ENCODE measurements around the gene CSH2.
"Not testable (repeated sequence)": the region's sequence is repeated elsewhere in the genome, so short reads cannot be mapped to it uniquely, and the experiment has no call there.

The CSH2 gene

DNA sequence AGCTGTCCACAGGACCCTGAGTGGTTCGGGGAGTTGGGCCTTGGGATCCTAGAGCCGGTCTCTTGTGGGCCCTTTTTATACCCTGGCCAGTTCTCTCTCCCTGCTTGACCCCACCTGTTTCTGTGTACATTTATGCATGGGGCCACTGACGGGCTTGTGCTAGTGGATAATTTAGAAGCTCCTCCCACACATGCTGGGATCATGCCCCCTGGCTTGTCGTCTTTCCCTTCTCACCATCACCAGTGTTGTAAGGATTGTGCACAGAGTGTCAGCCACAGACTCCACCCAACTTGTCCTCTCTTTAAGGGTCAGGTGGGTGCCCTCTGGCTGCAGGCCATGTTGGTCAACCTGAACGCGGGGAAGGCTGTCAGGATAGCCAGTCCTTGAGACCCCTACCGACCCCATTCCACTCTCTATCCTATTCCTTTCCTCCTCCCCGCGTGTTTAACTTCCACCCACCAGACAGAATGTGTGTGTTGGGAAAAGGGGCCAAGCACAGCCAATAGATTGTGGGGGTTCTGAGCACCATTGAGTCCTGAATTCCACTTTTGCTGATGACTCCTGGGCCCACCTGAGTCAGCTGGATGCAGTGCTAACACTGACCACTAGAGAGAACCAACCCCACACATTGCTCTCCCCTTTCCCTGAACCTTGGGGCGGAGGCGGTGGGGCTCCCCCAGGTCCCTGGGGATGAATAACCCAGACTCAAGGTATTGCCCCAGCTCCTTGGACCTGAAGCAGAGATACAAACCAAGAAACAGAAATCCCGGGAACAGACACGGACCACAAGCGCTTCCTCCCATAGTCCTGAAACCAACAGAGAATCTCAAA is 23.3 kb upstream of the CSH2 start, which contains the start of gene CSH1:
Gene CSH1 (minus strand): TSS at position 51 of the 831 bp plus-strand sequence. CDS start 63 bp downstream, outside the sequence.
- DNase-seq = not testable (repeated sequence)

DNA sequence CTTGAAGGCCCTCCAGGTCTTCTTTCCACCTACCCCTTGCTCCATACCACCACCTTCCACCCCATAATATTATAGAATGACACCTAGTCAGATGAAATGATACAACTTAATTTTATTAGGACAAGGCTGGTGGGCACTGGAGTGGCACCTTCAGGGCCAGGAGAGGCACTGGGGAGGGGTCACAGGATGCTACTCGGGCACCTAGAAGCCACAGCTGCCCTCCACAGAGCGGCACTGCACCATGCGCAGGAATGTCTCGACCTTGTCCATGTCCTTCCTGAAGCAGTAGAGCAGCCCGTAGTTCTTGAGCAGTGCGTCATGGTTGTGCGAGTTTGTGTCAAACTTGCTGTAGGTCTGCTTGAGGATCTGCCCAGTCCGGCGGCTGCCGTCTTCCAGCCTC is 21.3 kb upstream of the CSH2 start:
- DNase-seq = not testable (repeated sequence)

DNA sequence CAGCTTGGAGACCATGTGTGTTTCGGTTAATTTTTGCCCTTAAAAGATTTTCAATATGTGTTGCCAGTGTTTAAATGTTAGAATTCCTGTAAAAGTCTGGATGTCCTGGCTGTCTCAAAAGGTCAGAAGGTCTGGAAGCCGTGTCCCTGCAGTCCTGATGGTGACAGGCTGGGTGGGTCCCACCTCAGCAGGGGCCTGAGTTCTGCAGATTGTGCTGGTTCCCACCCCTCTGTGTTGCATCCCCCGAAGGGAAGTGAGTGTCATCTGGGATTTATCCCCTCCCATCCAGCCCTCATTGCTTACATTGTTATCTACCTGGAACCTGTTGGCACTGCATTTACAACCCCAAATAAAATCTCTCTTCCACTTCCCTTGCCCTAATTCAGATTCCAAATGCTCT is 20.5 kb upstream of the CSH2 start:
- not testable (repeated sequence) for DNase-seq

DNA sequence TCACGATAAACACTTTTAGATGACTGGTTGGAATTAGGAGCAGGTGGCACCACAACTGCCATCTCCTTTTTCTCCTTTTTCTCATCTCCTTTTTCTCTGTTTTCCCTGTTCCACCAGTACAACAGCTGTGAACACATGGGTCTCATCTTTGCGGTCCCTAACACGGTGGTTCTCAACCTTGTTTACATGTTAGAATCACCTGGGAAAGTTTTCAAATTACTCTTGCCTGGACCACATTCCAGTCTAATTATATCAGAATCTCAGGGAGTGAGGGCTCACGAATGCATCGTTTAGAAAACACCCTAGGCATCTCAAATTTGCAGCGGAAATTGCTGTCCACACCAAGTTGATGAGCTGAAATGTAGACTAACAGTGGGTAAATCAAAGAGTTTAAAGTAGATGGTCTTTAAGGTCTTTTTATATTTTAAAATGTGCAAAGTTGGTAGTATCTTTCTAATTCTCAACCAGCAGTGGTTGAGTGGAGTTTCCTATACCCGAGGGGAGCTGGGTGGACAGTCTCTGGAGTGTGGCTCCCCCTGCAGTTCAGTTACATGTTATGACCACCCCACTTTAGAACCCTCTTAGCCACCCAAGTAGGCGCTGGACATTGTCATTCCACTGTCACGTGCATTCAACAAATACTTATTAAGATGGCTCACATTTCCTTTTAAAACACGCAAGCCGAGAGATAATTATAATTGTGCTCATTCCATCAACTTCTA is 19.0 kb upstream of the CSH2 start:
- not testable (repeated sequence) for DNase-seq

DNA sequence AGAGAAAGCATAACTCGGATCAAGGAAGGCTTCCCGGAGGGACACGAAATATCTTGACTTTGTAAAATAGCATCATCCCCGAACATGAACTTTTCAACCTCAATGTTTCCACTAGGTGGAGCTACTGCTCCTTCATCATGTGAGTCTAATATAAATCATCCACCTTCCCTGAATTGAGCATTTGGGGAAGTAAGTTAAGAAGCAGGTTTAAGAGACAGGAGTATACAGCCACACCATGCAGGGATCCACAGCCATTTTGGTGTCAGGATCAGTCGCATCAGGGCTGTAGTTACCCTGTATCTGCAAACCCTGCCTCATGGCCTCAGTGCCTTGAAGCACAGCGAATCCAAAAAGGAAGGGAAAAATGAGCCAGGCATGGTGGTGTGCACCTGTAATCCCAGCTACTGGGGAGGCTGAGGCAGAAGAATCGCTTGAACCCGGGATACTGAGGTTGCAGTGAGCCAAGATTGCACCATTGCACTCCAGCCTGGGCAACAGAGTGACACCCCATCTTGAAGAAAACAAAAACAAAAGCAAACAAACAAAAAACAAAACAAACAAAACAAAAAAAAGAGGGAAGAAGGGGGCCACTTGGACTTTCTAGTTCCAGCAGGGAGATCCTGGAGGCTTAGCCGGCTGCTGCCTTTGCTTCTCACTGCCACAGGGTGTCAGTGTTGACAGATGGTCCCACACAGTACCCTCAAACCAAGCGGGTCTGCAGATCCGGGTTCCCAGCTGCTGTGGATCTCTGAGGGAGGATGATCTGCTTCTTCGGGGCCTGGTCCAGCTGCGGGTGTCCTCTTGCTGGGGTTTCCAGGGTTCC is 15.8 kb upstream of the CSH2 start:
- not testable (repeated sequence) for DNase-seq

DNA sequence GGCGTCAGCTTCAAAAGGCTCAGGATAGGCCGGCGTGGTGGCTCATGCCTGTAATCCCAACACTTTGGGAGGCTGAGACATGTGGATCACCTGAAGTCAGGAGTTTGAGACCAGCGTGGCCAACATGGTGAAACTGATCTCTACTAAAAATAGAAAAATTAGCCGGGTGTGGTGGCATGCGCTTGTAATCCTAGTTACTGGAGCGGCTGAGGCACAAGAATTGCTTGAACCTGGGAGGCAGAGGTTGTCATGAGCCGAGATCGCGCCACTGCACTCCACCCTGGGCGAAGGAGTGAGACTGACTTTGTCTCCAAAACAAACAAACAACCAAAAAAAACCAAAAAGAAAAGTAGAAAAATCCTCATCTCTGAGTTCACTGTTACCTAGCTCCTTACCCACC is 11.6 kb upstream of the CSH2 start:
- DNase-seq = not testable (repeated sequence)

DNA sequence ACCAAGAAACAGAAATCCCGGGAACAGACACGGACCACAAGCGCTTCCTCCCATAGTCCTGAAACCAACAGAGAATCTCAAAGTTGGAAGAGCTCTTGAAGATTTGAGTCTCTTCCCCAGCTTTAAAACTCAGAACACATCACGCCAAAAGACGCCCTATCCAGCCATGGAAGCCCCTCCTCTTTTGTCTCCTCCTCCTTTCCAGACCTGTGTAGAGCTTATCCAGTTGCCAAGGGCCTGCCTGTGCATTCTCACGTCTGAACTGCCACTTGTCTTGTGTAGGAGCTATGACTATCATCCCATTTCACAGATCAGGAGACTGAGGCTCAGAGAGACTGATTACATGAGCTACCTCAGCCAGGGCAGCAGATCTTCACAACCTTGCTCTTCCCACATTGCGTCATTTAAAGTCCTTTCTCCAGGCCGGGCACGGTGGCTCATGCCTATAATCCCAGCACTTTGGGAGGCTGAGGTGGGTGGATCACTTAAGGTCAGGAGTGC is 9.2 kb upstream of the CSH2 start:
- DNase-seq = not testable (repeated sequence)

DNA sequence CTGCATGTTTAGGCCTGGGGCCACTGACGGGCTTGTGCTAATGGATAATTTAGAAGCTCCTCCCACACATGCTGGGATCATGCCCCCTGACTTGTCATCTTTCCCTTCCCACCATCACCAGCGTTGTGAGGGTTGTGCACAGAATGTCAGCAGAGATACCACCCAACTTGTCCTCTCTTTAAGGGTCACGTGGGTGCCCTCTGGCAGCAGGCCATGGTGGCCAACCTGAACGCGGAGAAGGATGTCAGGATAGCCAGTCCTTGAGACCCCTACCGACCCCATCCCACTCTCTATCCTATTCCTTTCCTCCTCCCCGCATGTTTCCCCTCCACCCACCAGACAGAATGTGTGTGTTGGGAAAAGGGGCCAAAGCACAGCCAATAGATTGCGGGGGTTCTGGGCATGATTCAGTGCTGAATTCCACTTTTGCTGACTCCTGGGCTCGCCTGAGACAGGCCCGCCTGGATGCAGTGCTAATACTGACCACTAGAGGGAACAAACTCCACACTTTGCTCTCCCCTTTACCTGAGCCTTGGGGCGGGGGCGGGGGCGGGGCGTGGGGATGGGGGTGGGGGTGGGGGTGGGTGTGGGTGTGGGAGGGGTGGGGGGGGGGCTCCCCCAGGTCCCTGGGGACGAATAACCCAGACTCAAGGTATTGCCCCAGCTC is 8.6 kb upstream of the CSH2 start, which contains the start of gene GH2:
Gene GH2 (minus strand): TSS at position 10 of the 667 bp plus-strand sequence. CDS start 143 bp downstream, outside the sequence.
- peak; percentile 29 for DNase-seq

DNA sequence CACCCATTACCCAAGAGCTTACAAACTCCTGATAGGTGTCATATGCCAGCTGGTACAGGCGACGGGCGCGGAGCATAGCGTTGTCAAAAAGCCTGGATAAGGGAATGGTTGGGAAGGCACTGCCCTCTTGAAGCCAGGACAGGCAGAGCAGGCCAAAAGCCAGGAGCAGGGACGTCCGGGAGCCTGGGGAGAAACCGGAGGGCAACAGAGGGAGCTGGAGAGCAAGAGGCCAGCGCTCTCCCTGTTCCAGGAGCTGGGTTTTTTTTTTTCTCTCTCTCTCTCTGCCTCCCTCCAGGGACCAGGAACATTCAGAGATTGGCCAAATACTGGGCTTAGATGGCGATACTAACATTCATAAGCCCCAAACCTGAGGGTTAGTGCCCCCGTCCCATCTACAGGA is 7.9 kb upstream of the CSH2 start:
- DNase-seq = not testable (repeated sequence)

DNA sequence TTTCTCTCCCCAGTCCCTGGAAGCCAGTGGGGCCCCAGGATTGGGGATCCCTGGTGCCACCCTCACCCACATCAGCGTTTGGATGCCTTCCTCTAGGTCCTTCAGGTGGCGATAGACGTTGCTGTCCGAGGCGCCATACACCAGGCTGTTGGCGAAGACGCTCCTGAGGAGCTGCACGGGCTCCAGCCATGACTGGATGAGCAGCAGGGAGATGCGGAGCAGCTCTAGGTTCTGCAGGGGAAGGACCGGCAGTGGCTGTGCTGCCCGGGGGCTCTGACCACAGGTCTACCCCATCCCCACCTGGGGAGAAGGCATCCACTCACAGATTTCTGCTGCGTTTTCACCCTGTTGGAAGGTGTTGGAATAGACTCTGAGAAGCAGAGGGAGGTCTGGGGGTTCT is 7.2 kb upstream of the CSH2 start:
- no peak for DNase-seq

DNA sequence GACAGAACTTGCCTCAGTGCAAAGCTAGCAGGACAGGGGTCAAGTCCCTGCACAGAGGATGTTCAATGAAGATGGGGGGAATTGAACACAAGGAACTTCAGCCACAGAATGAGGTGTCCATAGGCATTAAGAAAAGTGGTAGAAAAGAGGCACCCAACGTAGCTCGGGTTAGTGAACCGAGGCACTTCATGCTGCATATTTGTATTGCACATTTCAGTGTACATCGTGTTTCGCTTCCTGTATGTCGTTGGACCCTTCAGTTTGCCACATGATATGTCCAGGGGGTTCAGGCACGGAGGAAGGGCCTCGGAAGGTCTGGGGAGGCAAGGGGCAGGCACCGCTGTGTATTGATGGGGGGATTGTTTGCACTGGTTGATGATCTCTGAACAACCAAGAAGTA is 4.9 kb upstream of the CSH2 start:
- DNase-seq = not testable (repeated sequence)

DNA sequence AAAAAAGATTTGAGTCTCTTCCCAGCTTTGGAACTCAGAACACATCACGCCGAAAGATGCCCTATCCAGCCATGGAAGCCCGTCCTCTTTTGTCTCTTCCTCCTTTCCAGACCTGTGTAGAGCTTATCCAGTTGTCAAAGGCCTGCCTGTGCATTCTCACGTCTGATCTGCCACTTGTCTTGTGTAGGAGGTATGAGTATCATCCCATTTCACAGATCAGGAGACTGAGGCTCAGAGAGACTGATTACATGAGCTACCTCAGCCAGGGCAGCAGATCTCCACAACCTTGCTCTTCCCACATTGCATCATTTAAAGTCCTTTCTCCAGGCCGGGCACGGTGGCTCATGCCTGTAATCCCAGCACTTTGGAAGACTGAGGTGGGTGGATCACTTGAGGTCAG is 1.2 kb upstream of the CSH2 start:
- not testable (repeated sequence) for DNase-seq

DNA sequence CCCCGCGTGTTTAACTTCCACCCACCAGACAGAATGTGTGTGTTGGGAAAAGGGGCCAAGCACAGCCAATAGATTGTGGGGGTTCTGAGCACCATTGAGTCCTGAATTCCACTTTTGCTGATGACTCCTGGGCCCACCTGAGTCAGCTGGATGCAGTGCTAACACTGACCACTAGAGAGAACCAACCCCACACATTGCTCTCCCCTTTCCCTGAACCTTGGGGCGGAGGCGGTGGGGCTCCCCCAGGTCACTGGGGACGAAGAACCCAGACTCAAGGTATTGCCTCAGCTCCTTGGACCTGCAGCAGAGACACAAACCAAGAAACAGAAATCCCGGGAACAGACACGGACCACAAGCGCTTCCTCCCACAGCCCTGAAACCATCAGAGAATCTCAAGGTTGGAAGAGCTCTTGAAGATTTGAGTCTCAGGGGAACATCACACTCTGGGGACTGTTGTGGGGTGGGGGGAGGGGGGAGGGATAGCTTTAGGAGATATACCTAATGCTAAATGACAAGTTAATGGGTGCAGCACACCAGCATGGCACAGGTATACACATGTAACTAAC is 667 bp upstream of the CSH2 start:
- DNase-seq = not testable (repeated sequence)

DNA sequence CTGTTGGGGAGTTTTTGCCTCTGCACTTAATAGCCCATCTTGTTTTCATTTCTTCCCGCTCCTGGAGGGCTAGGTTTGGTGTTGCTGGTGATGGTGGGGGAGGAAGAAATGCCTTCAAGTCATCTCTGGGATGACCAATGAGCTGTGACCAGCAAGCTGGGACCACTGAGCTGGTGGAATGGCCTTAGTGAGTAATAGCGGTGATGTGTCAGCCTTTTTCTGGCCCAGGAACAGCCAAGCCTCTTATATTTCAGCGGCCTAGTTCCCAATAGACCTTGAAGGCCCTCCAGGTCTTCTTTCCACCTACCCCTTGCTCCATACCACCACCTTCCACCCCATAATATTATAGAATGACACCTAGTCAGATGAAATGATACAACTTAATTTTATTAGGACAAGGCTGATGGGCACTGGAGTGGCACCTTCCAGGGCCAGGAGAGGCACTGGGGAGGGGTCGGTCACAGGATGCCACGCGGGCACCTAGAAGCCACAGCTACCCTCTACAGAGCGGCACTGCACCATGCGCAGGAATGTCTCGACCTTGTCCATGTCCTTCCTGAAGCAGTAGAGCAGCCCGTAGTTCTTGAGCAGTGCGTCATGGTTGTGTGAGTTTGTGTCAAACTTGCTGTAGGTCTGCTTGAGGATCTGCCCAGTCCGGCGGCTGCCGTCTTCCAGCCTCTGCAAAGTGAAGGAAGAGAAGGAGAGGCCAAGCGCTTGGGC is 1.7 kb downstream of the CSH2 start:
- not testable (repeated sequence) for DNase-seq

DNA sequence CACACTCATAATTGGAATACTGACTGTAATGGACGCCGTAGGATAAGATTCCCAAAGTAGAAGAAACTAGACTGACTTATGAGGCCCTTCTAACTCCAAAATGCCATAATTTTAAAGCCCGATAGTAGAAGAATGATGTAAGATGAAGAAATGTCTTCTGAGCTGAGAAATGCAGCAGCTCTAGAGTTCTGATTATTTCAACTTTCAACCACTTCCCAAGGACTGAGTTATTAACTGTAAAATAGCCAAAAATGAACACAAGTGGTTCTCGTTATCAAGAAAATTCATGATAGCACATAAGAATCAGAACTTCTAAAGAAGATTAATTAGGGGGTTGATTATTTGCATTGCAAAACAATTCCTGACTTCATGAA is 3.2 kb downstream of the CSH2 start:
- DNase-seq = not testable (repeated sequence)

DNA sequence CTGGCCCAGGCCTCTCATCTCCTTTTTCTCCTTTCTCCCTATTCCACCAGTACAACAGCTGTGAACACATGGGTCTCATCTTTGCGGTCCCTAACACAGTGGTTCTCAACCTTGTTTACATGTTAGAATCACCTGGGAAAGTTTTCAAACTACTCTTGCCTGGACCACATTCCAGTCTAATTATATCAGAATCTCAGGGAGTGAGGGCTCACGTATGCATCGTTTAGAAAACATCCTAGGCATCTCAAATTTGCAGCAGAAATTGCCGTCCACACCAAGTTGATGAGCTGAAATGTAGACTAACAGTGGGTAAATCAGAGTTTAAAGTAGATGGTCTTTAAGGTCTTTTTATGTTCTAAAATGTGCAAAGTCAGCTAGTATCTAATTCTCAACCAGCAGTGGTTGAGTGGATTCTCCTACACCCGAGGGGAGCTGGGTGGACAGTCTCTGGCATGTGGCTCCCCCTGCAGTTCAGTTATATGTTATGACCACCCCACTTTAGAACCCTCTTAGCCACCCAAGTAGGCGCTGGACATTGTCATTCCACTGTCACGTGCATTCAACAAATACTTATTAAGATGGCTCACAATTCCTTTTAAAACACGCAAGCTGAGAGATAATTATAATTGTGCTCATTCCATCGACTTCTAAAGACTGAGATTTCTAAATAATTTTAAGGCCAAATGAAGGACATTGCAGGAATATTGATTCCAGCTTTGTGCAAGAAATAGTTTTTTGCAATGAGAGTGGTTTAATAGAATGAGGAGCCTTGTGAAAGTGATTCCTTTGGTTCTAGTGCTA is 3.8 kb downstream of the CSH2 start:
- not testable (repeated sequence) for DNase-seq

DNA sequence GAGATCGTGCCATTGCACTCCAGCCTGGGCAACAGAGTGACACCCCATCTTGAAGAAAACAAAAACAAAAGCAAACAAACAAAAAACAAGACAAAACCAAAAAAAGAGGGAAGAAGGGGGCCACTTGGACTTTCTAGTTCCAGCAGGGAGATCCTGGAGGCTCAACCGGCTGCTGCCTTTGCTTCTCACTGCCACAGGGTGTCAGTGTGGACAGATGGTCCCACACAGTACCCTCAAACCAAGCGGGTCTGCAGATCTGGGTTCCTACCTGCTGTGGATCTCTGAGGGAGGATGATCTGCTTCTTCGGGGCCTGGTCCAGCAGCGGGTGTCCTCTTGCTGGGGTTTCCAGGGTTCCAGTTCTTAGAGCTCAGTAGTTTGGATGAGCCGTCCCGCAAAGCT is 6.9 kb downstream of the CSH2 start:
- DNase-seq = not testable (repeated sequence)

DNA sequence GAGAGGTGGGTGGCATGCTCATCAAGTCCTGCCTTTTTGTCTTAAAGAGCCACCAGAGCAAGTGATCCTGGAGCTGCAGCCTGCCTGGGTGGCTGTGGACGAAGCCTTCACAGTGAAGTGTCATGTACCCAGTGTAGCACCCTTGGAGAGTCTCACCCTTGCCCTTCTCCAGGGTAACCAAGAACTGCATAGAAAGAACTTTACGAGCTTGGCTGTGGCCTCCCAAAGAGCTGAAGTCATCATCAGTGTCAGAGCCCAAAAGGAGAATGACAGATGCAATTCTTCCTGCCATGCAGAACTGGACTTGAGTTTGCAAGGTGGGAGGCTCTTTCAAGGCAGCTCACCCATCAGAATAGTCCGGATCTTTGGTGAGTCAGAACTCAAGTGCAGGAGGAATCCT is 14.2 kb downstream of the CSH2 start:
- DNase-seq = no peak

DNA sequence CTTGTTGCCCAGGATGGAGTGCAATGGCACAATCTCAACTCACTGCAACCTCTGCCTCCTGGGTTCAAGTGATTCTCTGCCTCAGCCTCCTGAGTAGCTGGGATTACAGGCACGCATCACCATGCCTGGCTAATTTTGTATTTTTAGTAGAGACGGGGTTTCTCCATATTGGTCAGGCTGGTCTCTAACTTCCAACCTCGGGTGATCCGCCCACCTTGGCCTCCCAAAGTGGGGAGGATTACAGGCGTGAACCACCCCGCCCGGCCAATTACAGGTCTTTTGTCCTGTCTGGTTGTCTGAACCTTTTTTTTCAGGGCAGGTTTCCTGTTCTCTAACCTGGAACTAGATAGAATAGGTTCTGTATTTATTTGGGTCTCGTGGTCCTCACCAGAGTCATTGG is 17.1 kb downstream of the CSH2 start:
- not testable (repeated sequence) for DNase-seq

DNA sequence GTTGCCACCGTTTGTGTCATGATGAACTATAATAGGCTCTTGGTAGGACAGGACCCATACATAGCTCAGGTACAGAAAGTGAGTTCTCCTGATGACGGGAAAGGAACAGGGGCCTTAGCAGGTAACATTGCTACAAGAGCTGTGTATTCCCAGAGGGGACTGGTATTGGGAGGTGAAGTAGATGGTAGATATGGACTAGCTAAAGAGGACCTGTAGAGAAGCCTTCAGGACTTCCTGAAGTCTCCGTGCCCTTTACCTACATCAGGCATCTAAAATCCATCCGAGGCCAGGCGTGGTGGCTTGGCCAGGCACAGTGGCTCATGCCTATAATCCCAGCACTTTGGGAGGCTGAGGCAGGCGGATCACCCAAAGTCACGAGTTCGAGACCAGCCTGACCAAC is 18.3 kb downstream of the CSH2 start:
- no peak for DNase-seq
